ENCODE results near the gene PPP2R1B.
"Not testable (repeated sequence)": the region's sequence is repeated elsewhere in the genome, so short reads cannot be mapped to it uniquely, and the experiment has no call there.

PPP2R1B gene

DNA sequence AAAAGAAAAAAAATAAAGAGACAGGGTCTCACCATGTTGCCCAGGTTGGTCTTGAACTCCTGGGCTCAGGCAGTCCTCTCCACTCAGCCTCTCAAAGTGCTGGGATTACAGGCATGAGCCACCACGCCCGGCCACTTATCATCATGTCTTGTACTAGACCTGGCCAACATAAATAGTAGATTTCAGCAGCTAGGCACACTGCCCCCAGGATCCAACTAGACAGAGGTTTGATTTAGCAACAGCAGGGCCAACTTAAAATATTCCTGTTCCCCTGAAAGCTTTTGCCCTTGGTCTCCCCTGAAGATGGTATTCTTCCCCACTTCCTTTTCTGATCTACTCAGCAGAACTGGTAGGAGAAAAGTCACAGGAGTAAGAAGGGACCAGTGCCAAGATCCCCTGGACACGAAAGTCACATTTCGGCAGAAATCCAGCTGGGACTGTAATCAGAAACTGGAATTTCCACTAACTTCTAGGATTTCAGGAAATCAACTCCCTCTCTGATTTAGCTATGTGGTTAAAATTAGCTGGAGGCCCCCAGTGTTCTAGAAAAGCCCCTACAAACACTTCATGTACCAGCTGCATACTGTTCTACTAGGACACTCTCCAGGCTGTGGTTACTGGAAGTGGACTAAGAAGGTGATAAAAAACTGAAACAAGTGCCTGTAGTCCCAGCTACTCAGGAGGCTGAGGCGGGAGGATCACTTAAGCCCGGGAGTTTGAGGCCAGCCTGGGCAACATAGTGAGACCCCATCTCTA lies 8.9 kb upstream of the PPP2R1B start:
- Histone ChIP-seq H3K9me3 (ENCODE audit: control insufficient read depth, insufficient read depth, low read length) (no peaks in the 10 kb centered on the region), H3K4me1 (ENCODE audit: insufficient read depth, low read length) (peaks cover 10% of the 10 kb centered on the region; the same call in 1 of the 2 replicates), H3K36me3 (ENCODE audit: insufficient read depth, low read length) (no peaks in the 10 kb centered on the region), H3K9ac (ENCODE audit: low read depth, low read length) (no peak overlapping the region)

DNA sequence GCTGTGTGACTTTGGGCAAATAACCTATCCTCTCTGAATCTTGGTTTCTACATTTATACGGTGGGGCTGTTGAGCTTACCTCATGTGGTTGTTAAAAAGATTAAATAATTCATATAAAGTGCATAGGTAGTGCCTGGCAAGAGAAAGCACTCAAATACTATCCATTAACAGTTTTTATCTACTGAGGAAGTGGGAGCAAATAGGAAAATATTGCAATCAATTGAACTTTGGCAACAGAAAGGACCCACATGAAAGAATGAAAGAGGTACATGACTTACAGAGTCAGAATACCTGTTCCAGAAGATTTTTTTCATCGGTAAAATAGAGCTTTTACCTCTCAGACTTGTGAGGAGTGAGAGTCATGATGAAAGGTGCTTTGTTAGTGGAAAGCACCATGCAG lies 6.3 kb upstream of the PPP2R1B start:
- H3K36me3 ChIP-seq (ENCODE audit: insufficient read depth, low read length): no peaks in the 10 kb centered on the region
- no peak overlapping the region for H3K9ac ChIP-seq (ENCODE audit: low read depth, low read length)
- H3K4me1 ChIP-seq (ENCODE audit: insufficient read depth, low read length): peaks cover 10% of the 10 kb centered on the region; the same call in 1 of the 2 replicates
- no peaks in the 10 kb centered on the region for H3K9me3 ChIP-seq (ENCODE audit: control insufficient read depth, insufficient read depth, low read length)

DNA sequence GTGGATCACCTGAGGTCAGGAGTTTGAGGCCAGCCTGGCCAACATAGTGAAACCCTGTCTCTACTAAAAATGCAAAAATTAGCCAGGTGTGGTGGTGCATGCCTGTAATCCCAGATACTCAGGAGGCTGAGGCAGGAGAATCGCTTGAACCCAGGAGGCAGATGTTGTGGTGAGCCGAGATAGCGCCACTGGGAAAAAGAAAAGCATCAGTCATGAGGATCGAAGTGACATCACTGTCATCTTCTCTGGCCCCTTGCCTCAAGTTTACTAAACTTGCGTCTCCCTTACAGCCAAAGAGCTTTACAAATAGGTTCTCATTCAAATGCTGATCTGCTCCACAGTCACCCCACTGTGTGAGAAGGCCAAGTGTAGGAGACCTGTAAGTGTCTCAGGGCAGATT lies 5.0 kb upstream of the PPP2R1B start:
- H3K4me1 ChIP-seq (ENCODE audit: insufficient read depth, low read length); H3K36me3 ChIP-seq (ENCODE audit: insufficient read depth, low read length); H3K9ac ChIP-seq (ENCODE audit: low read depth, low read length); H3K9me3 ChIP-seq (ENCODE audit: control insufficient read depth, insufficient read depth, low read length): not testable (repeated sequence)

DNA sequence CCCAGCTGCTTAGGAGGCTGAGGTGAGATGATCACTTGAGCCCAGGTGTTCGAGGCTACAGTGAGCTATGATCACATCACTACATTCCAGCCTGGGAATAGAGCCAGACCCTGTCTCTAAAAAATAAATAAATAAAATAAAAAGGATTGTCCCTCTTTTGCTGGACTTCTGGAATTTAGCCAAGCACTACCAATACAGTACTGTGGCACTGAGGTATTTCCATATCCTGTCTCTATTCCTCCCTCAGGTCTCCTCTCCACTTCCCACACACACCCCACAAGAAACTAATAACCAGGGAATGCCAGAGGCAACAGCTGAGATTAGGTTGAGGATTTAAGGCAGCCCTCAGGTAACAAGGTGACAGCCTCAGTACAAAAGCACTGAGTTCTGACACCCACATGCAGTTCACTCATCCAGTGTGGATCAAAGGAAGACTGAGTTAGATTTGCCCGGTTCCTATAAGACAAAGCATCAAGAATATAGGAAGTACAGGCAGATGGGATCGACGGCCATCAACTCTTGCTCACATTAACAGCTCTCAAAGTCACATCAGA lies 4.5 kb upstream of the PPP2R1B start:
- Histone ChIP-seq H3K4me1 (ENCODE audit: insufficient read depth, low read length) (peaks cover 5% of the 10 kb centered on the region; the same call in 1 of the 2 replicates), H3K9ac (ENCODE audit: low read depth, low read length) (no peak overlapping the region), H3K9me3 (ENCODE audit: control insufficient read depth, insufficient read depth, low read length) (no peaks in the 10 kb centered on the region), H3K36me3 (ENCODE audit: insufficient read depth, low read length) (no peaks in the 10 kb centered on the region)

DNA sequence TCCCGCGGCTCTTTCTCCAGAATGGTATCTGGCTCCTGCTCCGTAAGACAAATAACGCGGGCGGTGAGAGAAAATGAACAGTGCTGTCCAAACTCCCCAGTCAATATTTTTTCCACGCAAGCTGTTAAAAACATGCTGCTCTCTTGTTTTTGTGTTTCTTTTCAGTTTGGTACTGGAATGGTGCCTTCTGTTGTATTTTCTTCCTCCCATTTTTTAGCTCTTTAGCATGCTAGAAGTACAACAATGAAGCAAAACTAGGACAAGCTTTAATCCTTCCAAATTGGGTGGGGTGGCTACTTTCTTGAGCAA lies 599 bp upstream of the PPP2R1B start:
- Histone ChIP-seq H3K36me3 (ENCODE audit: insufficient read depth, low read length) (peaks cover 9% of the 10 kb centered on the region), H3K9me3 (ENCODE audit: control insufficient read depth, insufficient read depth, low read length) (no peaks in the 10 kb centered on the region), H3K4me1 (ENCODE audit: insufficient read depth, low read length) (peaks cover 11% of the 10 kb centered on the region; the same call in 1 of the 2 replicates), H3K9ac (ENCODE audit: low read depth, low read length) (peak overlapping the region; percentile 91)

DNA sequence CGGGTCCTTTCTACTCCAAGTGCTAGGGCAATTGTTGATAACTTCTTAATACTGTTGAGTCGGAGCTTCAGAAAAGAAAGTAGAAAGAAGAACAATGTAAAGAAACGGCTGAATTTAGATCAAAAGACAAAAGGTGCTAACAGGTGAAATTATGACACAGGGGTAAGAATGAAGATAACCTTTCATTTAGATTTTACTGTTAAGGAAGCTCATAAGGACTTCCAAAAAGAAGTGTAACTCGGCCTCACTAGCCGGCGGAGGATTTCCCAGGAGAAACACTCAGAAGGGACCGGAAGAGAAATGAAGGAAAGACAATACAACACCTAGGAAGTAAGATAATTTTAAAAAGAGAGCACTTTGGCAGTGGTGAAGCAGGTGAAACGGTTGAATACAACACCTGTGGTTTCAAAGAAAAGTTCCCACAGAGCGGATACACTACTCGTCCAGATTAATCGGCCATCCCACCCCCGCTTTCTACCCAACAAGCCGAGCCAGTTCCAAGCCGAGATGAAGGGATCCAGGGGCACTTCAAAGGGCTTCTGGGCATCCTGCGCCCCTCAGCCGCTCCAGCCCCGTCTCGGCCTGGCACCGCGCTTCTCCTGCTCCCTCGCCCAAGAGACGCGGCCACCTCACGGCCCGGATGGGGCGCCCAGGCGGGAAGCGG lies 737 bp downstream of the PPP2R1B start:
- Histone ChIP-seq H3K4me1 (ENCODE audit: insufficient read depth, low read length) (peaks cover 7% of the 10 kb centered on the region; the same call in 1 of the 2 replicates), H3K9ac (ENCODE audit: low read depth, low read length) (peak overlapping the region; percentile 91), H3K9me3 (ENCODE audit: control insufficient read depth, insufficient read depth, low read length) (no peaks in the 10 kb centered on the region), H3K36me3 (ENCODE audit: insufficient read depth, low read length) (peaks cover 21% of the 10 kb centered on the region)

DNA sequence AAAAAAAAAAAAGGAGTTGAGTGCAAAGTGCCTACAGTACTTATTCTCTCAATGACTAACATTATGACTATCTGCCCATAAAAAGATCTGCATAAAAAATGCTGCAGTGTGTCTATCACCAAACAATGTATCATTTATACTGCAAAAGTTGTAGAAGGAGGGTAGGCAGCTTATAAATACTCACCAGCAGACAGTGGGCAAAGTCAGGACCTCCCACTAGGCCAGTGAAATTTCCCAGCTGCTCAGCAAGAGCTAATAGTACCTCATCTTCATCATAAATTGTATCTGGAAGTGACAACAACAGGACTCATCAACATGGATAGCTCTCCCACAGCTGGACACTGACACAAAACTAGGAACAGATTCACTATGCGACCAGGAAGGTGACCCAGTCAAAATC lies 1.6 kb downstream of the PPP2R1B start:
- no peaks in the 10 kb centered on the region for H3K9me3 ChIP-seq (ENCODE audit: control insufficient read depth, insufficient read depth, low read length)
- H3K36me3 ChIP-seq (ENCODE audit: insufficient read depth, low read length): peaks cover 22% of the 10 kb centered on the region
- 0 out of 2 replicates have a peak overlapping the region, but pooled peaks have one; percentile 91 for H3K9ac ChIP-seq (ENCODE audit: low read depth, low read length)
- peaks cover 6% of the 10 kb centered on the region; the same call in 1 of the 2 replicates for H3K4me1 ChIP-seq (ENCODE audit: insufficient read depth, low read length)

DNA sequence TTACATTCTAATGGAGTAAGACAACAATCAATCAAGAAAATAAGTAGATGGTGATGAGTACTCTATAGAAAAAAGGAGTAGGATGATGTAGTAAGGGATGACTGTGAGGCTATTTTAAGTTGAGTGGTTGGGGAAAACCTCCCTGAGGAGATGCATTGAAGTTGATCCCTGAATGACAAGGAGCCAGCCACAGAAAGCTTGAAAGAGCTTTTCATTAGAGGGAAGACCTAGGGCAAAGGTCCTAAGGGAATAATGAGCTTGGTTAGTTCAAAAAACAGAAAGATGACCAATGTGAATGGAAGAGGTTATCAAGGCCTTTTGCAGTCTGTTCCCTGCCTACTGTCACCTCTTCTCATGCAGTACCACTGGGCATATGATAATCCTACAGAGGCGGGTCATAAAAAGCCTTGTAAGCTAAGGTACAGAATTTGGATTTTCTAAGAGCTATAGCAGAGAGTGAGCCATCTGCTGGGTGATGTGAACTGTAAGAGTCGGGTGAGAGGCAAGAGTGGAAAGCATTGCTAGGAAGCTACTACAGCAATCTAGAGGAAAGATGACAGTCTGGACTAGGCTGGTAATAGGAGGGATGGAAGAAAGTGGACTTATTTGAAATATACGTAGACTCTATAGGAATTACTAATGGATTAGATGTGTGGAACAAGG lies 3.1 kb downstream of the PPP2R1B start:
- Histone ChIP-seq H3K36me3 (ENCODE audit: insufficient read depth, low read length) (peaks cover 22% of the 10 kb centered on the region), H3K9ac (ENCODE audit: low read depth, low read length) (no peak overlapping the region), H3K4me1 (ENCODE audit: insufficient read depth, low read length) (peaks cover 6% of the 10 kb centered on the region; the same call in 1 of the 2 replicates), H3K9me3 (ENCODE audit: control insufficient read depth, insufficient read depth, low read length) (no peaks in the 10 kb centered on the region)

DNA sequence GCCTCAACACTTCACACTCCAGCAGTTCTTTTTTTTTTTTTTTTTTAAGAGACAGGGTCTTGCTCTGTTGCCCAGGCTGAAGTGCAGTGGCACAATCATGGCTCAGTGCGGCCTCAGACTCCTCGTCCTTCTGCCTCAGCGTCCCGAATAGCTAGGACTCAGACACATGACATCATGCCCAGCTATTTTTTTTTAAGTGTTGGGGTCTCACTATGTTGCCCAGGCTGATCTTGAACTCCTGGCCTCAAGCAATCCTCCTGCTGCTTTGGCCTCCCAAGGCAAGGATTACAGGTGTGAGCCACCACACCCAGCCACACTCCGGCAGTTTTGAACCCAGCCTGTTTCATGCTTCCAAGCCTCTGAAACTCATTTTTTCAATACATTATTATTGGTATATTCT lies 3.7 kb downstream of the PPP2R1B start:
- no peak overlapping the region for H3K9ac ChIP-seq (ENCODE audit: low read depth, low read length)
- peaks cover 6% of the 10 kb centered on the region; the same call in 1 of the 2 replicates for H3K4me1 ChIP-seq (ENCODE audit: insufficient read depth, low read length)
- H3K36me3 ChIP-seq (ENCODE audit: insufficient read depth, low read length): peaks cover 22% of the 10 kb centered on the region
- no peaks in the 10 kb centered on the region for H3K9me3 ChIP-seq (ENCODE audit: control insufficient read depth, insufficient read depth, low read length)

DNA sequence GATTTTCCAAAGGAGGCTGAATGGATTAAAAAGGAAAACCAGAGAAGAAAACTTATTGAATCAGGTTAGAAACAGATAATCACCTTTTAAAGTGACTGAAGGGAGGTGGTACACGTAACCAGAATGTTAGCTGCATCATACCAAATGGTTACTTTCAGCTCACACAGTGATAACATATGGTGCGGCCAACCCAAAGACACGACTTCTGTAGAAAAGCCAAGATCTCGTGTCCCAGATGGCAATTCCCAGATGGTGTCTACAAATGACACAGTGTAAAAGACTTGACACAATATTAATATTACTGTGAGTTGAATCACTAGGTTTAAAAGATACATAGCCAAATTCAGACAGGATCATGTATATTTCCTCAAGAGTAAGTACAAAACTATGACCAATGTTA lies 5.2 kb downstream of the PPP2R1B start:
- H3K9me3 ChIP-seq (ENCODE audit: control insufficient read depth, insufficient read depth, low read length): no peaks in the 10 kb centered on the region
- peaks cover 6% of the 10 kb centered on the region; the same call in 1 of the 2 replicates for H3K4me1 ChIP-seq (ENCODE audit: insufficient read depth, low read length)
- H3K9ac ChIP-seq (ENCODE audit: low read depth, low read length): no peak overlapping the region
- peaks cover 22% of the 10 kb centered on the region for H3K36me3 ChIP-seq (ENCODE audit: insufficient read depth, low read length)

DNA sequence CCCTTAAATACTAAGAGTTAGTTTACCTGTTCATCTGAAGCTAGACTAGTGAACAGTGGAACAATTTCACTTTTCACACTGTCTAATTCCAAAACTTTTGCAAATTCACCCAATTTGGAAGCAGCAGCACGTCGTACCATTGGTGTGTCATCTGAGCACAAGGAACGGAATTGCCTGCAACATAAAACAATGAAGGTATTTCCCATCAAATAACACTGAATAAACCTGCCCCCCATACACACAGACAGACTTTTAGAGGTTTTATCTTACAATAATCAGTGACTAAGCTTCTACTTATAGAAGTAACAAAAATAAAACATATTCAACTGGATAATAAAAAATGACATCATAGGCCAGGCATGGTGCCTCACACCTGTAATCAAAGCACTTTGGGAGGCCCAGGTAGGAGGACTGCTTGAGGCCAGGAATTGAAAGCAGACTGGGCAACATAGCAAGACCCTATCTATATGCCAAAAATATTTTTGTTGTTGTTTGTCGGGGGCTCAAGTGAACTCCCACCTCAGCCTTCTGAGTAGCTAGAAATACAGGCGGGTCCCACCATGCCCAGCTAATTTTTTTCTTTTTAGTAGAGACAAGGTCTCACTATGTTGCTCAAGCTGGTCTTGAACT lies 6.3 kb downstream of the PPP2R1B start:
- Histone ChIP-seq H3K36me3 (ENCODE audit: insufficient read depth, low read length) (peaks cover 25% of the 10 kb centered on the region), H3K9ac (ENCODE audit: low read depth, low read length) (no peak overlapping the region), H3K9me3 (ENCODE audit: control insufficient read depth, insufficient read depth, low read length) (no peaks in the 10 kb centered on the region), H3K4me1 (ENCODE audit: insufficient read depth, low read length) (peaks cover 6% of the 10 kb centered on the region; the same call in 1 of the 2 replicates)

DNA sequence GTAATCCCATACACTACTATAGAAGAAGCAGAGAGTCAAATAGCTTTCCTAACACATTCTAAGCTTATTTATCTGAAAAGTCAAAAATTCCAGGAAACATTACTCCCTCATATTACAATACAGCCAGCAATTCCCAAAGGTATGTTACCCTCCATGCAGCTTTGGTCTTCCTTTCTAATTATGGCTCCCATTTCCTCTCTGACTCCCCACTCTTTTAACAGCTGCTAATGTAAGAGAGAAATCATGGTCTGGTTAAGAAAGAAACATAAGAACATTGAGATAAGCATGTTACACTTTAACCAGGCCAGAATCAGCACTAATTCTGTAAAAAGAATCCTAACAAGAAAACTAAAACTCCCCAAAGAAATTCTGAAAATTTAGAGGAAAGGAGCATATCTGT lies 6.8 kb downstream of the PPP2R1B start:
- Histone ChIP-seq H3K36me3 (ENCODE audit: insufficient read depth, low read length) (peaks cover 25% of the 10 kb centered on the region), H3K9ac (ENCODE audit: low read depth, low read length) (no peak overlapping the region), H3K4me1 (ENCODE audit: insufficient read depth, low read length) (peaks cover 6% of the 10 kb centered on the region; the same call in 1 of the 2 replicates), H3K9me3 (ENCODE audit: control insufficient read depth, insufficient read depth, low read length) (no peaks in the 10 kb centered on the region)

DNA sequence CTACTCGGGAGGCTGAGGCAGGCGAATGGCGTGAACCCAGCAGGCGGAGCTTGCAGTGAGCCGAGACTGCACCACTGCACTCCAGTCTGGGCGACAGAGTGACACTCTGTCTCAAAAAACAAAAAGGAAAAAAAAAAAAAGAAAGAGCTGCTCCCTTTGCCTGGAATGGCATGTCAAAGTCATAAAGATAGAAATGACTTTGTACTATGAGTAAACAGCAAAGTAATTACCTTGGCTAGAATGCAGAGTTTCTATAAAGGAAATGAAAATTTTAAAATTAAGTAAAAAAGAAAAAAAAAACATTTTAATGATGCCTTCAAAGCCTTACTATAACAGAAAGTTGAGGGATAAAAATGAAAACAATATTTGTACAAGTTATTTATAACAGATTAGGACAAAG lies 10.1 kb downstream of the PPP2R1B start:
- no peak overlapping the region for H3K9ac ChIP-seq (ENCODE audit: low read depth, low read length)
- H3K36me3 ChIP-seq (ENCODE audit: insufficient read depth, low read length): peaks cover 20% of the 10 kb centered on the region
- H3K4me1 ChIP-seq (ENCODE audit: insufficient read depth, low read length): no peaks in the 10 kb centered on the region
- no peaks in the 10 kb centered on the region for H3K9me3 ChIP-seq (ENCODE audit: control insufficient read depth, insufficient read depth, low read length)

DNA sequence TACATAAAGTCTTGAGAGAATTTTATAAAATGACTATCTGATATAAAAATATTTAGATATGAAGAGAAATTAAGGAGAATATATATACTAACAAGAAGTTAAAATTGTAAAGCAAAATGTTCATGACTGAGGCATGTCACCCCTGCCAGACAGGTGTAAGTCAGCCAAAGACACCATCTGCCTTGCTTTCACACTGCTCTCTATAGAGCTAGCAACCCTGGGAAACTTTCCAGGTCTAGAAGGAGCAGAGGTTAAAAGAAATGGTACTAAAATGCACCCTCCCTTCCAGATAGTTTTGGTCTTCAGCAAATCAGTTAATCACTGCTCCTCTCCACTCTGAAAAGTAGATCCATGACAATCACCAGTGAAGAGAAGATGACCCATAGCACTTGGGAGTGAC lies 16.5 kb downstream of the PPP2R1B start:
- Histone ChIP-seq H3K36me3 (ENCODE audit: insufficient read depth, low read length) (peaks cover 17% of the 10 kb centered on the region), H3K4me1 (ENCODE audit: insufficient read depth, low read length) (no peaks in the 10 kb centered on the region), H3K9me3 (ENCODE audit: control insufficient read depth, insufficient read depth, low read length) (no peaks in the 10 kb centered on the region), H3K9ac (ENCODE audit: low read depth, low read length) (no peak overlapping the region)

All from ES-I3 (cell line).